ENCODE measurements around the gene PAGE2.
"Not testable (repeated sequence)": the region's sequence is repeated elsewhere in the genome, so short reads cannot be mapped to it uniquely, and the experiment has no call there.

The PAGE2 gene

GRCh38 chrX:55088795-55089489, at the start of gene PAGE2:
PAGE2 (plus strand) TSS chrX:55089018; CDS start chrX:55090021, 1,003 bp downstream.
- no peak for DNase-seq (ENCODE audit: low read depth)

- DNase-seq (ENCODE audit: low read depth) = no peak
These were observed 49.3 kb upstream of the PAGE2 start for GRCh38 chrX:55039471-55039870.

GRCh38 chrX:55041514-55041913, 47.3 kb upstream of the PAGE2 start:
- no peak for DNase-seq (ENCODE audit: low read depth)

GRCh38 chrX:55050599-55050998, 38.2 kb upstream of the PAGE2 start:
- DNase-seq (ENCODE audit: low read depth) = not testable (repeated sequence)

- DNase-seq (ENCODE audit: low read depth) = peak; percentile 2
These were observed 31.8 kb upstream of the PAGE2 start for GRCh38 chrX:55056820-55057674.

- DNase-seq (ENCODE audit: low read depth) = no peak
These were observed 31.1 kb upstream of the PAGE2 start for GRCh38 chrX:55057675-55058249.

- DNase-seq (ENCODE audit: low read depth) = not testable (repeated sequence)
These were observed 21.6 kb upstream of the PAGE2 start for GRCh38 chrX:55067180-55067579.

GRCh38 chrX:55072286-55072685, 16.5 kb upstream of the PAGE2 start:
- DNase-seq (ENCODE audit: low read depth) = no peak

- DNase-seq (ENCODE audit: low read depth) = no peak
These were observed 13.9 kb upstream of the PAGE2 start, which contains the start of gene PAGE2B for GRCh38 chrX:55074851-55075467. PAGE2B (plus strand) TSS chrX:55075030; CDS start chrX:55076042, 1,012 bp downstream.

- no peak for DNase-seq (ENCODE audit: low read depth)
These were observed 9.9 kb downstream of the PAGE2 start for GRCh38 chrX:55098691-55099090.

GRCh38 chrX:55099162-55099561, 10.3 kb downstream of the PAGE2 start:
- DNase-seq (ENCODE audit: low read depth) = no peak

GRCh38 chrX:55102754-55103153, 13.9 kb downstream of the PAGE2 start:
- no peak for DNase-seq (ENCODE audit: low read depth)

GRCh38 chrX:55107262-55107661, 18.4 kb downstream of the PAGE2 start:
- no peak for DNase-seq (ENCODE audit: low read depth)

- no peak for DNase-seq (ENCODE audit: low read depth)
These were observed 19.1 kb downstream of the PAGE2 start for GRCh38 chrX:55107911-55108310.

- no peak for DNase-seq (ENCODE audit: low read depth)
These were observed 20.5 kb downstream of the PAGE2 start for GRCh38 chrX:55109306-55109705.

- DNase-seq (ENCODE audit: low read depth) = no peak
These were observed 22.9 kb downstream of the PAGE2 start for GRCh38 chrX:55111578-55112254.

- not testable (repeated sequence) for DNase-seq (ENCODE audit: low read depth)
These were observed 27.8 kb downstream of the PAGE2 start for GRCh38 chrX:55116589-55116988.

GRCh38 chrX:55118574-55118973, 29.8 kb downstream of the PAGE2 start:
- DNase-seq (ENCODE audit: low read depth) = no peak

GRCh38 chrX:55119271-55119670, 30.5 kb downstream of the PAGE2 start:
- DNase-seq (ENCODE audit: low read depth) = no peak

GRCh38 chrX:55119712-55120111, 30.9 kb downstream of the PAGE2 start:
- DNase-seq (ENCODE audit: low read depth) = no peak

GRCh38 chrX:55120761-55121358, 32.0 kb downstream of the PAGE2 start:
- DNase-seq (ENCODE audit: low read depth) = no peak

All from stimulated activated CD8-positive, alpha-beta memory T cell treated with anti-CD3 and anti-CD28 coated beads, Interleukin-12 subunit alpha, Interleukin-12 subunit beta, amount 100 ng/mL, for 1 hour (primary cell).